ENCODE data around the gene CC2D2B. TPM values are rescaled to one million over a fixed set of nuclear protein-coding genes. Genes with fewer than 3 reads are reported as not detected.
A peak's percentile ranks its signal among the peaks of the same experiment; 100 is the strongest.
"Not testable (repeated sequence)": the region's sequence is repeated elsewhere in the genome, so short reads cannot be mapped to it uniquely, and the experiment has no call there.

Gene CC2D2B
- total RNA-seq, 1 donor from 2014 or later, result 0.30 TPM

- peak; percentile 90 for DNase-seq (ENCODE audit: low spot score)
- Mint-ChIP-seq H3K9me3 (ENCODE audit: low read depth) (no peaks in the 10 kb centered on the region), H3K4me1 (ENCODE audit: low read depth) (peaks cover 37% of the 10 kb centered on the region), H3K27me3 (ENCODE audit: low read depth) (no peaks in the 10 kb centered on the region), H3K4me3 (ENCODE audit: unreplicated experiment) (peak overlapping the region; percentile 96), H3K27ac (ENCODE audit: unreplicated experiment) (peak overlapping the region; percentile 98), H3K36me3 (ENCODE audit: low read depth) (peaks cover 2% of the 10 kb centered on the region)
- TF ChIP-seq, protein P1, sequence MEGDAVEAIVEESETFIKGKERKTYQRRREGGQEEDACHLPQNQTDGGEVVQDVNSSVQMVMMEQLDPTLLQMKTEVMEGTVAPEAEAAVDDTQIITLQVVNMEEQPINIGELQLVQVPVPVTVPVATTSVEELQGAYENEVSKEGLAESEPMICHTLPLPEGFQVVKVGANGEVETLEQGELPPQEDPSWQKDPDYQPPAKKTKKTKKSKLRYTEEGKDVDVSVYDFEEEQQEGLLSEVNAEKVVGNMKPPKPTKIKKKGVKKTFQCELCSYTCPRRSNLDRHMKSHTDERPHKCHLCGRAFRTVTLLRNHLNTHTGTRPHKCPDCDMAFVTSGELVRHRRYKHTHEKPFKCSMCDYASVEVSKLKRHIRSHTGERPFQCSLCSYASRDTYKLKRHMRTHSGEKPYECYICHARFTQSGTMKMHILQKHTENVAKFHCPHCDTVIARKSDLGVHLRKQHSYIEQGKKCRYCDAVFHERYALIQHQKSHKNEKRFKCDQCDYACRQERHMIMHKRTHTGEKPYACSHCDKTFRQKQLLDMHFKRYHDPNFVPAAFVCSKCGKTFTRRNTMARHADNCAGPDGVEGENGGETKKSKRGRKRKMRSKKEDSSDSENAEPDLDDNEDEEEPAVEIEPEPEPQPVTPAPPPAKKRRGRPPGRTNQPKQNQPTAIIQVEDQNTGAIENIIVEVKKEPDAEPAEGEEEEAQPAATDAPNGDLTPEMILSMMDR (IDR thresholded peaks at IDR 0.05), result no peak
Observed at GRCh38 chr10:96043893-96044715, 136.3 kb downstream of the CC2D2B start.

DNA sequence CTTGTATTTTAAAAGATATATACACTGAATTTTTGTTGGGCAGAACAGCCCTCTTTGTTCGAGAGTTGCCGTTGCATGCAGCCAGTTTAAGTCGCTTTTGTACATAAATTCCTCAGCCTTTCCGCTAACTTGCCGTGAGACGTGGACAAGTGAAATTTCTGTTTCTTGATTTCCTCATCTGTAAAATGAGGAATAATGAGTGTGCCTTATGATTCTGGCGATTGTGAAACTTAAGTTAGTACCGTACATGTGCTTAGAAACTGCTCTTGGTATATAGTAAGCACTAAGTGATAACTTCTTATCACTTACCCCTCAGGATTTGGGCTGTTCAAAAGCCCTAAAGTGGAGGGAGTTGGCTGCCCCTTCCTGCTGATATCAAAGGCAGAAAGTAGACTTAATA, 137.0 kb downstream of the CC2D2B start:
- no peak for DNase-seq (ENCODE audit: low spot score)
- no peaks in the 10 kb centered on the region for H3K9me3 Mint-ChIP-seq (ENCODE audit: low read depth)
- H3K27me3 Mint-ChIP-seq (ENCODE audit: low read depth), result no peaks in the 10 kb centered on the region
- peaks cover 4% of the 10 kb centered on the region for H3K36me3 Mint-ChIP-seq (ENCODE audit: low read depth)
- H3K4me1 Mint-ChIP-seq (ENCODE audit: low read depth), result peaks cover 37% of the 10 kb centered on the region
- TF ChIP-seq, protein P1 (IDR thresholded peaks at IDR 0.05), result no peak
- peak overlapping the region; percentile 98 for H3K27ac Mint-ChIP-seq (ENCODE audit: unreplicated experiment)
- peak overlapping the region; percentile 96 for H3K4me3 Mint-ChIP-seq (ENCODE audit: unreplicated experiment)

DNA sequence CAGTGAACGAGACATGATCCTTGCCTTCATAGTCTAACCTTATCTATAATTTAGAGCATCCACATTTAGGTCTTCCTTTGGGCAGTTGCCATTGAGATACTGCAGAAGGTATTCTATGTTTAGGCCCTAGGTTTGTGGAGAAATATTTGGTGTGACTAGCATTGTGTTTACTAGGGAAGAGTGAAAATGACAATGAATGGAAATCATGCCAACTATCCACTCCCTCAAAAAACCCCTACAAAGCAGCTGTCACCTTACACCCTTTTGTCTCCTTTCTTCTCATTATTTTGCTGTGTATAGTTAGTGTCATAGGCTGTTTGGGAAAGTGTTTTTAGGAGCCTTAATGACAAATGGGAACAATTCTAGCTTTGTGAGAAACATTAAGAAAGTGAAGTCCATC, 138.8 kb downstream of the CC2D2B start:
- Mint-ChIP-seq H3K27me3 (ENCODE audit: low read depth) (no peaks in the 10 kb centered on the region), H3K36me3 (ENCODE audit: low read depth) (peaks cover 4% of the 10 kb centered on the region), H3K27ac (ENCODE audit: unreplicated experiment) (no peak overlapping the region), H3K9me3 (ENCODE audit: low read depth) (no peaks in the 10 kb centered on the region), H3K4me3 (ENCODE audit: unreplicated experiment) (no peak overlapping the region), H3K4me1 (ENCODE audit: low read depth) (peaks cover 39% of the 10 kb centered on the region)
- TF ChIP-seq, protein P1 (IDR thresholded peaks at IDR 0.05), result no peak
- DNase-seq (ENCODE audit: low spot score), result no peak

DNA sequence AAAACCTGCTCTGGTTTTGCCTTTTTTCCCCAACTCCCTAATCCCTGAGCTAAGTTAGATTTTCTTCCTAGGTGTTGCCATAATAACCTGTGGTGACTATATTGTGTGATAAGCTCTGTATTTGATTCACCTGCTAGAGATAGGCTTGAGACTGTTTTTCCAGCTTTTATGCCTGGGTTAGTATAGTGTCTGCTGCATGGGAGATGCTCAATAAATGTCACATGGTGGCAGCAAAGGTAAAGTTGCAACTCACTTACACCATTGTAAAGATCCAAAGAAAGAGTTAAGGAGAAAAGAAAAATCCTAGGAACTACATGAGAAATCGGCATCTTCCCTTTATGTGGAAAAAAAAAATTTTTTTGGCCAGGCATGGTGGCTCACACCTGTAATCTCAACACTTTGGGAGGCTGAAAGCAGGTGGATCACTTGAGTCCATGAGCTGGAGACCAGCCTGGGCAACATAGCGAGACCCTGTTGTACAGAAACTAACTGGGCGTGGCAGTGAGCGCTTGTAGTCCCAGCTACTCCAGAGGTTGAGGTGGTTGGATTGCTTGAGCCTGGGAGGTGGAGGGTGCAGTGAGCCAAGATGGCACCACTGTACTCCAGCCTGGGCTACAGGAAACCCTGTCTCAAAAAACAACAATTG, 139.4 kb downstream of the CC2D2B start:
- no peaks in the 10 kb centered on the region for H3K9me3 Mint-ChIP-seq (ENCODE audit: low read depth)
- no peak overlapping the region for H3K4me3 Mint-ChIP-seq (ENCODE audit: unreplicated experiment)

GRCh38 chr10:96047925-96048324, 140.2 kb downstream of the CC2D2B start:
- H3K4me1 Mint-ChIP-seq (ENCODE audit: low read depth), result peaks cover 43% of the 10 kb centered on the region
- not testable (repeated sequence) for DNase-seq (ENCODE audit: low spot score); H3K4me3 Mint-ChIP-seq (ENCODE audit: unreplicated experiment); H3K9me3 Mint-ChIP-seq (ENCODE audit: low read depth); H3K36me3 Mint-ChIP-seq (ENCODE audit: low read depth); H3K27ac Mint-ChIP-seq (ENCODE audit: unreplicated experiment); H3K27me3 Mint-ChIP-seq (ENCODE audit: low read depth)

More for the DNA sequence above, 139.4 kb downstream of the CC2D2B start:
- no peaks in the 10 kb centered on the region for H3K27me3 Mint-ChIP-seq (ENCODE audit: low read depth)
- H3K4me1 Mint-ChIP-seq (ENCODE audit: low read depth), result peaks cover 44% of the 10 kb centered on the region
- TF ChIP-seq, protein P1 (IDR thresholded peaks at IDR 0.05), result peak; percentile 41
- H3K36me3 Mint-ChIP-seq (ENCODE audit: low read depth), result peaks cover 4% of the 10 kb centered on the region
- H3K27ac Mint-ChIP-seq (ENCODE audit: unreplicated experiment), result no peak overlapping the region
- no peak for DNase-seq (ENCODE audit: low spot score)

All from chondrocyte (in vitro differentiated cells).